Large intestine (tissue), 12 donors: Measurements from ENCODE around the gene SULT1A4. TPM values are rescaled to one million over a fixed set of nuclear protein-coding genes. Genes with fewer than 3 reads are reported as not detected.
"Not testable (repeated sequence)": the region's sequence is repeated elsewhere in the genome, so short reads cannot be mapped to it uniquely, and the experiment has no call there.

Source experiments
- DNase-seq, 2 donors: peaks; one replicate each; pipeline versions ENCODE4 v3.0.0 to v3.0.0-alpha.2; 2013
- H3K27ac ChIP-seq: one replicate; pipeline ENCODE4 v1.5.1; 2013; ENCODE audit warnings: low read length
- H3K27me3 ChIP-seq: 2 replicates; pipeline ENCODE4 v1.6.1; 2013; ENCODE audit warnings: low read length; ENCODE audit not compliant: control insufficient read depth, insufficient read depth
- H3K36me3 ChIP-seq: 2 replicates; pipeline ENCODE4 v1.6.1; 2013; ENCODE audit warnings: low read length; ENCODE audit not compliant: control insufficient read depth, insufficient read depth
- H3K4me1 ChIP-seq: one replicate; pipeline ENCODE4 v1.6.1; 2013; ENCODE audit warnings: low read length; ENCODE audit not compliant: control insufficient read depth, insufficient read depth
- H3K4me3 ChIP-seq: one replicate; pipeline ENCODE4 v1.5.1; 2013; ENCODE audit warnings: low read length
- H3K9me3 ChIP-seq: one replicate; pipeline ENCODE4 v1.6.1; 2013; ENCODE audit warnings: mild to moderate bottlenecking, low read depth, low read length, moderate library complexity; ENCODE audit not compliant: control insufficient read depth
- WGBS: methylation state at CpG from one replicate; pipeline ENCODE4 v1.1.5; 2013; ENCODE audit warnings: low lambda C conversion rate; ENCODE audit not compliant: insufficient coverage; 5-methylcytosine and 5-hydroxymethylcytosine counted together
- long read RNA-seq, 11 donors: transcript quantifications; one replicate each; lab custom pipeline, GENCODE V29; 2026
- polyA plus RNA-seq: library from polyadenylated mRNA; unstranded; fragments of 120-200 nt; gene quantifications from one replicate; pipeline ENCODE4 v1.2.1, GENCODE V29; 2013

The SULT1A4 gene
- 203 TPM for polyA plus RNA-seq
- long read RNA-seq, donor 1, transcript SULT1A4-201 (8 exons, 1,390 nt), result major isoform, 12 of 12 reads
- long read RNA-seq, donor 1, partial matches to known transcripts, result 0 of 12 reads
- long read RNA-seq, donor 1, other reads (novel, unspliced or antisense), result 0 of 12 reads
- long read RNA-seq, donor 2, transcript SULT1A4-201 (8 exons, 1,390 nt), result major isoform, 20 of 35 reads
- long read RNA-seq, donor 2, partial matches to known transcripts, result 15 of 35 reads
- long read RNA-seq, donor 2, other reads (novel, unspliced or antisense), result 0 of 35 reads
- long read RNA-seq, donor 3, result 0 reads
- long read RNA-seq, donor 4, transcript SULT1A4-201 (8 exons, 1,390 nt), result major isoform, 5 of 6 reads
- long read RNA-seq, donor 4, partial matches to known transcripts, result 0 of 6 reads
- long read RNA-seq, donor 4, other reads (novel, unspliced or antisense), result 0 of 6 reads
- long read RNA-seq, donor 5, transcript SULT1A4-201 (8 exons, 1,390 nt), result major isoform, 5 of 5 reads
- long read RNA-seq, donor 5, partial matches to known transcripts, result 0 of 5 reads
- long read RNA-seq, donor 5, other reads (novel, unspliced or antisense), result 0 of 5 reads
- long read RNA-seq, donor 6, transcript SULT1A4-201 (8 exons, 1,390 nt), result major isoform, 28 of 41 reads
- long read RNA-seq, donor 6, partial matches to known transcripts, result 13 of 41 reads
- long read RNA-seq, donor 6, other reads (novel, unspliced or antisense), result 0 of 41 reads
- long read RNA-seq, donor 7, partial matches to known transcripts, result 0 of 3 reads
- long read RNA-seq, donor 7, other reads (novel, unspliced or antisense), result 0 of 3 reads
- long read RNA-seq, donor 8, transcript SULT1A4-201 (8 exons, 1,390 nt), result major isoform, 30 of 41 reads
- long read RNA-seq, donor 8, partial matches to known transcripts, result 11 of 41 reads
- long read RNA-seq, donor 8, other reads (novel, unspliced or antisense), result 0 of 41 reads
- long read RNA-seq, donor 9, transcript SULT1A4-201 (8 exons, 1,390 nt), result major isoform, 21 of 29 reads
- long read RNA-seq, donor 9, partial matches to known transcripts, result 8 of 29 reads
- long read RNA-seq, donor 9, other reads (novel, unspliced or antisense), result 0 of 29 reads
- long read RNA-seq, donor 10, transcript SULT1A4-201 (8 exons, 1,390 nt), result major isoform, 18 of 31 reads
- long read RNA-seq, donor 10, partial matches to known transcripts, result 13 of 31 reads
- long read RNA-seq, donor 10, other reads (novel, unspliced or antisense), result 0 of 31 reads
- long read RNA-seq, donor 11, transcript SULT1A4-201 (8 exons, 1,390 nt), result major isoform, 13 of 21 reads
- long read RNA-seq, donor 11, partial matches to known transcripts, result 8 of 21 reads
- long read RNA-seq, donor 11, other reads (novel, unspliced or antisense), result 0 of 21 reads

GRCh38 chr16:29459706-29460646 is at the start of gene SULT1A4:
TSS of gene SULT1A4 (plus strand) at chr16:29459913. CDS start at chr16:29461386, 1,473 bp downstream.
- not testable (repeated sequence) for H3K36me3 ChIP-seq, H3K27me3 ChIP-seq, DNase-seq, H3K9me3 ChIP-seq, H3K4me1 ChIP-seq, H3K4me3 ChIP-seq
- peak within 1 kb of the TSS; percentile 87 for H3K27ac ChIP-seq
- no CpG with 5 or more reads among the region's 13 CpGs for WGBS

- not testable (repeated sequence) for H3K27ac ChIP-seq, H3K27me3 ChIP-seq, H3K4me3 ChIP-seq, H3K9me3 ChIP-seq, H3K4me1 ChIP-seq, H3K36me3 ChIP-seq, DNase-seq
- WGBS, result no CpG with 5 or more reads among the region's 2 CpGs
Measured at GRCh38 chr16:29423587-29423986, 36.1 kb upstream of the SULT1A4 start.

GRCh38 chr16:29425390-29425789 is 34.3 kb upstream of the SULT1A4 start:
- H3K4me3 ChIP-seq, H3K27ac ChIP-seq, DNase-seq, H3K27me3 ChIP-seq, H3K9me3 ChIP-seq, H3K4me1 ChIP-seq, H3K36me3 ChIP-seq: not testable (repeated sequence)
- WGBS, result no CpG with 5 or more reads among the region's 3 CpGs

GRCh38 chr16:29453754-29454153 is 6.0 kb upstream of the SULT1A4 start:
- no CpG with 5 or more reads among the region's 21 CpGs for WGBS
- not testable (repeated sequence) for DNase-seq, H3K27me3 ChIP-seq

GRCh38 chr16:29454269-29454668 is 5.4 kb upstream of the SULT1A4 start, which contains the start of the genes BOLA2 and SLX1B:
TSS of gene BOLA2 (minus strand) at chr16:29454351. CDS start at chr16:29454253, 98 bp downstream.
TSS of gene SLX1B (plus strand) at chr16:29454533.
- not testable (repeated sequence) for H3K27me3 ChIP-seq, H3K9me3 ChIP-seq, H3K27ac ChIP-seq, H3K36me3 ChIP-seq, H3K4me3 ChIP-seq, DNase-seq, H3K4me1 ChIP-seq
- WGBS, result no CpG with 5 or more reads among the region's 33 CpGs

More at GRCh38 chr16:29453754-29454153, 6.0 kb upstream of the SULT1A4 start:
- H3K27ac ChIP-seq, H3K9me3 ChIP-seq, H3K4me3 ChIP-seq, H3K36me3 ChIP-seq, H3K4me1 ChIP-seq: not testable (repeated sequence)

GRCh38 chr16:29454828-29455227 is 4.9 kb upstream of the SULT1A4 start:
- not testable (repeated sequence) for H3K4me1 ChIP-seq, H3K36me3 ChIP-seq, H3K27ac ChIP-seq, H3K4me3 ChIP-seq, H3K27me3 ChIP-seq, H3K9me3 ChIP-seq, DNase-seq
- WGBS, result no CpG with 5 or more reads among the region's 29 CpGs

- no CpG with 5 or more reads among the region's 2 CpGs for WGBS
Measured at GRCh38 chr16:29457660-29458059, 2.1 kb upstream of the SULT1A4 start.

GRCh38 chr16:29460647-29461030 is 926 bp downstream of the SULT1A4 start:
- not testable (repeated sequence) for H3K36me3 ChIP-seq, H3K27ac ChIP-seq, H3K27me3 ChIP-seq, H3K4me1 ChIP-seq, DNase-seq, H3K9me3 ChIP-seq, H3K4me3 ChIP-seq
- WGBS, result no CpG with 5 or more reads among the region's 9 CpGs

More at GRCh38 chr16:29457660-29458059, 2.1 kb upstream of the SULT1A4 start:
- H3K27me3 ChIP-seq, H3K4me1 ChIP-seq, H3K9me3 ChIP-seq, H3K36me3 ChIP-seq, H3K4me3 ChIP-seq, DNase-seq: not testable (repeated sequence)
- H3K27ac ChIP-seq, result peak overlapping the region; percentile 77
